Kidney epithelial cell (primary cell): ENCODE results near the gene NKAIN4. TPM values are rescaled to one million over a fixed set of nuclear protein-coding genes. Genes with fewer than 3 reads are reported as not detected.

ENCODE experiments used
- DNase-seq: peaks from one replicate; pipeline ENCODE4 v3.0.0-alpha.2; 2010; ENCODE audit warnings: low read depth
- H3K27me3 ChIP-seq: 2 replicates; pipeline ENCODE4 v1.6.0; 2011; ENCODE audit warnings: low read length; ENCODE audit not compliant: control insufficient read depth, insufficient read depth
- H3K36me3 ChIP-seq: 2 replicates; pipeline ENCODE4 v1.5.1; 2011; ENCODE audit warnings: low read length; ENCODE audit not compliant: control insufficient read depth, insufficient read depth
- H3K4me3 ChIP-seq: 2 replicates; pipeline ENCODE4 v1.5.1; 2011; ENCODE audit warnings: low read depth, mild to moderate bottlenecking, control low read depth, low read length
- CTCF ChIP-seq: IDR thresholded peaks from 2 replicates; pipeline ENCODE4 v1.5.1; 2011; ENCODE audit warnings: mild to moderate bottlenecking, moderate library complexity, low read length, control low read depth, inconsistent platforms; ENCODE audit not compliant: insufficient read depth, poor library complexity, severe bottlenecking
- total RNA-seq: library from RNA; depleted of rRNA; stranded (reverse); fragments of >200 nt; gene quantifications from 2 replicates; pipeline ENCODE4 v1.2.3, GENCODE V29; 2015

Gene NKAIN4
- total RNA-seq, 1 donor from 2014 or later: 65.4 TPM

GRCh38 chr20:63293871-63294535 lies 39.7 kb upstream of the NKAIN4 start:
- DNase-seq: no peak

GRCh38 chr20:63293456-63293855 lies 39.2 kb upstream of the NKAIN4 start:
- no peak for TF ChIP-seq CTCF
- Histone ChIP-seq H3K27me3 (peaks cover 37% of the 10 kb centered on the region), H3K4me3 (no peak overlapping the region), H3K36me3 (no peaks in the 10 kb centered on the region)
- no peak for DNase-seq

More at GRCh38 chr20:63293871-63294535, 39.7 kb upstream of the NKAIN4 start:
- Histone ChIP-seq H3K36me3 (no peaks in the 10 kb centered on the region), H3K4me3 (no peak overlapping the region), H3K27me3 (peaks cover 39% of the 10 kb centered on the region)
- no peak for TF ChIP-seq CTCF

GRCh38 chr20:63292904-63293303 lies 38.6 kb upstream of the NKAIN4 start, which contains the start of gene COL20A1:
TSS of gene COL20A1 (plus strand) at chr20:63293186. CDS start at chr20:63295108, 1,922 bp downstream.
- Histone ChIP-seq H3K27me3 (peaks cover 37% of the 10 kb centered on the region), H3K36me3 (no peaks in the 10 kb centered on the region), H3K4me3 (no peak within 1 kb of the TSS)
- TF ChIP-seq CTCF: no peak
- no peak for DNase-seq

GRCh38 chr20:63292292-63292701 lies 38.0 kb upstream of the NKAIN4 start:
- no peak for DNase-seq
- H3K27me3 ChIP-seq: peaks cover 37% of the 10 kb centered on the region
- no peak for TF ChIP-seq CTCF
- H3K36me3 ChIP-seq: no peaks in the 10 kb centered on the region
- H3K4me3 ChIP-seq: no peak overlapping the region

- H3K4me3 ChIP-seq: no peak overlapping the region
- DNase-seq: no peak
- TF ChIP-seq CTCF: no peak
Measured at GRCh38 chr20:63291811-63292210, 37.5 kb upstream of the NKAIN4 start.

GRCh38 chr20:63290677-63291472 lies 36.6 kb upstream of the NKAIN4 start:
- peak; percentile 75 for TF ChIP-seq CTCF
- DNase-seq: no peak
- H3K36me3 ChIP-seq: no peaks in the 10 kb centered on the region

More at GRCh38 chr20:63291811-63292210, 37.5 kb upstream of the NKAIN4 start:
- Histone ChIP-seq H3K27me3 (peaks cover 32% of the 10 kb centered on the region), H3K36me3 (no peaks in the 10 kb centered on the region)

More at GRCh38 chr20:63290677-63291472, 36.6 kb upstream of the NKAIN4 start:
- peaks cover 23% of the 10 kb centered on the region for H3K27me3 ChIP-seq
- H3K4me3 ChIP-seq: no peak overlapping the region
